Measurements from ENCODE around the gene PWWP2A.

Gene PWWP2A

DNA sequence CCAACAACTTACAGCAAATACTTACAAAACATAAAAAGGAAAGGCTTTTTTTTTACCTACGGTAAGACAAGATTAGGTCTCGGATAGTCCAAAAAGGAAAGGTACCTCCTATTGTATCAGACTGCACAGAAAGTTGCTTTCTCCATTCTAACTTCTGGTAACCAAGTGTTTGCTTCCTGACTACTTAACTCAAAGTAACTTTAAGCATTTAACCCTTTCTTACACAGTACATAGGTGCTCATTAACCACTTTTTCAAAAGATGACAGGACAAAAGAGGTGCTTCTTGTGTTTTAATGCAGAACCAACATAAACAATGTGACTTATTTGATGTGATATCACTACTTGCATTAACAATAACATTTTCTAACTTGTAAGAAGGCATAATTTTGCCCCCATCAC, 23.1 kb downstream of the PWWP2A start:
- no peaks in the 10 kb centered on the region for H3K27me3 ChIP-seq (ENCODE audit: control insufficient read depth in 5 of 5, insufficient read depth in 4 of 5, low read length in 5 of 5)
- no peak overlapping the region for H3K9ac ChIP-seq (ENCODE audit: low read length in 5 of 5)
- peaks cover 10 to 22% (median 20%) of the 10 kb centered on the region in 5 donors for H3K36me3 ChIP-seq (ENCODE audit: control insufficient read depth in 5 of 5, insufficient read depth in 5 of 5, low read length in 5 of 5)
- peaks cover 0 to 11% (median 0%) of the 10 kb centered on the region in 5 donors for H3K4me1 ChIP-seq (ENCODE audit: control insufficient read depth in 5 of 5, insufficient read depth in 5 of 5, low read length in 5 of 5)
- H3K4me3 ChIP-seq (ENCODE audit: low read depth in 1 of 5, low read length in 5 of 5): no peak overlapping the region
- H3K9me3 ChIP-seq (ENCODE audit: control insufficient read depth in 5 of 5, low read length in 5 of 5): no peaks in the 10 kb centered on the region
- H3K27ac ChIP-seq (ENCODE audit: low read depth, low read length): no peak overlapping the region

- H3K9me3 ChIP-seq (ENCODE audit: control insufficient read depth in 5 of 5, low read length in 5 of 5): no peaks in the 10 kb centered on the region
Measured at GRCh38 chr5:160092960-160093707, 26.1 kb downstream of the PWWP2A start.

DNA sequence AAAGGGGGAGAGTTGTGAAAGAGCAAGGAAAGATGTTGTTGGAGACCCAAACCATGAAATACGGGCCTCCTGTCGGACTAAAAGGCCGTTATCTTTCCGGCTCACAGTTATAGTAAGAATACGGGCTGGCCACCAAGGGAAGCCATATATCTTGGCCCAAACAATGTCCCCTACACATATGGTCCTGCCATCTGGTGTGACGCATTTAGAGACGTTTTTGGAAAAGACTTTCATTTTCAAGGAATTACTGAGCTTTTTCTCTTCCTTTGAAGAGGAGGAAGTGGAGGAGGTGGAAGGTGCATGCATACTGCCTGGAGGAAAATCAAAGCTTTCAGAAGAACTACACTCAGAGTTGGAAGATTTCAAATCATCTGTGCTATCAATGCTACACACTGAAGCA, 26.7 kb downstream of the PWWP2A start:
- H3K4me1 ChIP-seq (ENCODE audit: control insufficient read depth in 5 of 5, insufficient read depth in 5 of 5, low read length in 5 of 5): no peaks in the 10 kb centered on the region
- no peaks in the 10 kb centered on the region for H3K27me3 ChIP-seq (ENCODE audit: control insufficient read depth in 5 of 5, insufficient read depth in 4 of 5, low read length in 5 of 5)
- peaks cover 10 to 20% (median 19%) of the 10 kb centered on the region in 5 donors for H3K36me3 ChIP-seq (ENCODE audit: control insufficient read depth in 5 of 5, insufficient read depth in 5 of 5, low read length in 5 of 5)
- H3K9me3 ChIP-seq (ENCODE audit: control insufficient read depth in 5 of 5, low read length in 5 of 5): no peaks in the 10 kb centered on the region
- H3K4me3 ChIP-seq (ENCODE audit: low read depth in 1 of 5, low read length in 5 of 5): no peak overlapping the region
- no peak overlapping the region for H3K9ac ChIP-seq (ENCODE audit: low read length in 5 of 5)
- no peak overlapping the region for H3K27ac ChIP-seq (ENCODE audit: low read depth, low read length)

More at GRCh38 chr5:160092960-160093707, 26.1 kb downstream of the PWWP2A start:
- no peak overlapping the region for H3K9ac ChIP-seq (ENCODE audit: low read length in 5 of 5)
- no peaks in the 10 kb centered on the region for H3K27me3 ChIP-seq (ENCODE audit: control insufficient read depth in 5 of 5, insufficient read depth in 4 of 5, low read length in 5 of 5)
- H3K27ac ChIP-seq (ENCODE audit: low read depth, low read length): no peak overlapping the region
- H3K4me1 ChIP-seq (ENCODE audit: control insufficient read depth in 5 of 5, insufficient read depth in 5 of 5, low read length in 5 of 5): peaks cover 0 to 4% (median 0%) of the 10 kb centered on the region in 5 donors
- H3K4me3 ChIP-seq (ENCODE audit: low read depth in 1 of 5, low read length in 5 of 5): no peak overlapping the region
- peaks cover 10 to 20% (median 19%) of the 10 kb centered on the region in 5 donors for H3K36me3 ChIP-seq (ENCODE audit: control insufficient read depth in 5 of 5, insufficient read depth in 5 of 5, low read length in 5 of 5)

DNA sequence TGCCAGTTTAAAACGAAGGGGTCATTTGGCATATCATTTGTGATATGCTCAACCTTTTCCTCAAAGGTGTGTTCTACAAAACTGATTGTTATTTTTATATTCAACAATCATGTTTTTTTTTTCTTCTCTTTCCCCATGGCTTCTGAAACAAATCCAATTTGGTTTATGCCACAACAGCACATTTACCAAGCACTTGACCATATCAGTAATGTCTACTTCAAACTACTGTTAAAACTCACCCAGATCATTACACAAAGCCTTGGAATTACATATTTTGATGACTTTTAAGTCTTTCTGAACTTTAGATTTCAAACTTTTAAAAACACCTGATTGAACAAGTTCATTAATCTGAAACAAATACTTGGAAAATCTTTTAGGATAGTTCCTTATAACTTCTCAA, 29.2 kb downstream of the PWWP2A start:
- H3K9ac ChIP-seq (ENCODE audit: low read length in 5 of 5): no peak overlapping the region
- H3K4me1 ChIP-seq (ENCODE audit: control insufficient read depth in 5 of 5, insufficient read depth in 5 of 5, low read length in 5 of 5): no peaks in the 10 kb centered on the region
- H3K36me3 ChIP-seq (ENCODE audit: control insufficient read depth in 5 of 5, insufficient read depth in 5 of 5, low read length in 5 of 5): peaks cover 10 to 20% (median 19%) of the 10 kb centered on the region in 5 donors
- no peak overlapping the region for H3K4me3 ChIP-seq (ENCODE audit: low read depth in 1 of 5, low read length in 5 of 5)
- no peak overlapping the region for H3K27ac ChIP-seq (ENCODE audit: low read depth, low read length)
- no peaks in the 10 kb centered on the region for H3K9me3 ChIP-seq (ENCODE audit: control insufficient read depth in 5 of 5, low read length in 5 of 5)
- H3K27me3 ChIP-seq (ENCODE audit: control insufficient read depth in 5 of 5, insufficient read depth in 4 of 5, low read length in 5 of 5): no peaks in the 10 kb centered on the region

DNA sequence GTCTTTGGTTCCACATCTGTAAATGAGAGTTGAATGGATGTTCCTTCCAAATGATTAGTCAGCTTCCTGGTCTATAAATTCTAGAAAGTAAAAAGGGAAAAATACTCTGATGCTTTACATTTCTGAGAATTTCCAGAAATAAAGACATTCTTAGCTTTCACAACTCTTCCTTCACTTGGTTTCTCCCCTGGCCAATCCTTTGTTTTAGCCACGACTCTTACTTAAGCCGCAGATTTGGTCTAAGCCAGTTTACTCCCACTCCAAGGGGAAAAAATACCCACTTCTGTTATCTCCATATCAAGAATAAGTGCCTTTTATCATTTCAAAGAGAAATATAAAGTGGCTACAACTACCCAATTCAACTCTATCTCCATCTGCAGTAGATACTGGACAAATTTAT, 29.7 kb downstream of the PWWP2A start:
- H3K9me3 ChIP-seq (ENCODE audit: control insufficient read depth in 5 of 5, low read length in 5 of 5): no peaks in the 10 kb centered on the region
- no peak overlapping the region for H3K4me3 ChIP-seq (ENCODE audit: low read depth in 1 of 5, low read length in 5 of 5)
- no peak overlapping the region for H3K9ac ChIP-seq (ENCODE audit: low read length in 5 of 5)
- no peaks in the 10 kb centered on the region for H3K27me3 ChIP-seq (ENCODE audit: control insufficient read depth in 5 of 5, insufficient read depth in 4 of 5, low read length in 5 of 5)
- no peak overlapping the region for H3K27ac ChIP-seq (ENCODE audit: low read depth, low read length)
- H3K36me3 ChIP-seq (ENCODE audit: control insufficient read depth in 5 of 5, insufficient read depth in 5 of 5, low read length in 5 of 5): peaks cover 10 to 20% (median 19%) of the 10 kb centered on the region in 5 donors
- no peaks in the 10 kb centered on the region for H3K4me1 ChIP-seq (ENCODE audit: control insufficient read depth in 5 of 5, insufficient read depth in 5 of 5, low read length in 5 of 5)

DNA sequence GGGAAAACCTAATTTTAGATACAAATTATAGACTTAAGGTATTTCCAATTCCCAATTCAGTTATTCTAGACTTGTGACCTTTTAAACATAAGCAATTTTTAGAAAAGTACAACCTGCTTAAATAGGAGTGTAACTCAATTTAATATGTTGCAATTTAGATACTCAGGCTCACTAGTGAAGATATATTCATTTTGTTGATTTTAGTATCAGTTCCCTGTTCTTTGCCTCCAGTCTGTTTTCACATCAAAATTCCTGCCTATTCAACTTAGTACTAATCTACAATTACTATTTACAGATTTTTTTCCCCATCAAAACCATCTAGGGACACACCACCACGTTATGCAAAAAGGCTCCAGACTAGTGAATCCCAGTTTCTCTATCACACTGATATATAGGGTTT, 30.4 kb downstream of the PWWP2A start:
- no peak overlapping the region for H3K9ac ChIP-seq (ENCODE audit: low read length in 5 of 5)
- no peaks in the 10 kb centered on the region for H3K9me3 ChIP-seq (ENCODE audit: control insufficient read depth in 5 of 5, low read length in 5 of 5)

DNA sequence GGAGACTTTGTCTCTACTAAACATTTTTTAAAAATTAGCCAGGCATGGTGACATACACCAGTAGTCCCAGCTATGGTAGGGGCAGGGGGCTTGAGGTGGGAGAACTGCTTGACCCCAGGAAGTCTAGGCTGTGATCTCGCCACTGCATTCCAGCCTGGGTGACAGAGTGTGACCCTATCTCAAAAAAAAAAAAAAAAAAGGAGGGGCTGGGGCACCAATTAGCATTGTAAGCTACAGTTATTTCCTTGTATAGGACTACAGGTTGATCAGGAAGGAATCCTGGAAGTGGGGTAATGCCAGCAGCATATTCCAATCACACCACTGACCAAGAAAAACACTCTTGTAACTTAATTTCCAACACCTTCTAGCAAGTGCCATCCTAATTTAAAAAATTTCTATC, 32.1 kb downstream of the PWWP2A start:
- H3K27ac ChIP-seq (ENCODE audit: low read depth, low read length): no peak overlapping the region
- H3K9ac ChIP-seq (ENCODE audit: low read length in 5 of 5): no peak overlapping the region
- no peak overlapping the region for H3K4me3 ChIP-seq (ENCODE audit: low read depth in 1 of 5, low read length in 5 of 5)
- no peaks in the 10 kb centered on the region for H3K9me3 ChIP-seq (ENCODE audit: control insufficient read depth in 5 of 5, low read length in 5 of 5)
- peaks cover 0 to 4% (median 2%) of the 10 kb centered on the region in 5 donors for H3K36me3 ChIP-seq (ENCODE audit: control insufficient read depth in 5 of 5, insufficient read depth in 5 of 5, low read length in 5 of 5)
- H3K27me3 ChIP-seq (ENCODE audit: control insufficient read depth in 5 of 5, insufficient read depth in 4 of 5, low read length in 5 of 5): no peaks in the 10 kb centered on the region
- H3K4me1 ChIP-seq (ENCODE audit: control insufficient read depth in 5 of 5, insufficient read depth in 5 of 5, low read length in 5 of 5): peaks cover 0 to 7% (median 0%) of the 10 kb centered on the region in 5 donors

More for the DNA sequence above, 30.4 kb downstream of the PWWP2A start:
- Histone ChIP-seq H3K4me3 (ENCODE audit: low read depth in 1 of 5, low read length in 5 of 5) (no peak overlapping the region), H3K27me3 (ENCODE audit: control insufficient read depth in 5 of 5, insufficient read depth in 4 of 5, low read length in 5 of 5) (no peaks in the 10 kb centered on the region), H3K27ac (ENCODE audit: low read depth, low read length) (no peak overlapping the region), H3K36me3 (ENCODE audit: control insufficient read depth in 5 of 5, insufficient read depth in 5 of 5, low read length in 5 of 5) (peaks cover 10 to 20% (median 18%) of the 10 kb centered on the region in 5 donors), H3K4me1 (ENCODE audit: control insufficient read depth in 5 of 5, insufficient read depth in 5 of 5, low read length in 5 of 5) (no peaks in the 10 kb centered on the region)

DNA sequence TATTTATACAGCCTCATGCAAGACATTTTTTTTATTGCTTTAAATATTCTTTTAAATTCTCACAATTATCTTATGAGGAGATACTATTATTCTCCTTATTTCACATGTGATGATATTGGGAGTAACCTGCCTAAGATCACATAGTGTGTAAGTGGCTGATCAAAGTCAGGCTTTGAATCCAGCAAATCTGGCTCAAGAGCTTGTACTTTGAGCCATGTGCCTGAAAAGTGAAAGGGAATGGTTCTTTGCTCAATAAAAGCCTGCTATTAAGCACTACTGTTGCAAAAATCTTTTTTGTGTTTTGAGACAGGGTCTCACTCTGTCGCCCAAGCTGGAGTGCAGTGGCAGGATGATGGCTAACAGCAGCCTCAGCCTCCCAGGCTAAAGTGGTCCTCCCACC, 35.1 kb downstream of the PWWP2A start:
- no peaks in the 10 kb centered on the region for H3K27me3 ChIP-seq (ENCODE audit: control insufficient read depth in 5 of 5, insufficient read depth in 4 of 5, low read length in 5 of 5)
- peaks cover 0 to 3% (median 0%) of the 10 kb centered on the region in 5 donors for H3K36me3 ChIP-seq (ENCODE audit: control insufficient read depth in 5 of 5, insufficient read depth in 5 of 5, low read length in 5 of 5)
- peaks cover 0 to 7% (median 0%) of the 10 kb centered on the region in 5 donors for H3K4me1 ChIP-seq (ENCODE audit: control insufficient read depth in 5 of 5, insufficient read depth in 5 of 5, low read length in 5 of 5)
- H3K9me3 ChIP-seq (ENCODE audit: control insufficient read depth in 5 of 5, low read length in 5 of 5): no peaks in the 10 kb centered on the region
- no peak overlapping the region for H3K9ac ChIP-seq (ENCODE audit: low read length in 5 of 5)
- H3K4me3 ChIP-seq (ENCODE audit: low read depth in 1 of 5, low read length in 5 of 5): no peak overlapping the region
- H3K27ac ChIP-seq (ENCODE audit: low read depth, low read length): no peak overlapping the region

DNA sequence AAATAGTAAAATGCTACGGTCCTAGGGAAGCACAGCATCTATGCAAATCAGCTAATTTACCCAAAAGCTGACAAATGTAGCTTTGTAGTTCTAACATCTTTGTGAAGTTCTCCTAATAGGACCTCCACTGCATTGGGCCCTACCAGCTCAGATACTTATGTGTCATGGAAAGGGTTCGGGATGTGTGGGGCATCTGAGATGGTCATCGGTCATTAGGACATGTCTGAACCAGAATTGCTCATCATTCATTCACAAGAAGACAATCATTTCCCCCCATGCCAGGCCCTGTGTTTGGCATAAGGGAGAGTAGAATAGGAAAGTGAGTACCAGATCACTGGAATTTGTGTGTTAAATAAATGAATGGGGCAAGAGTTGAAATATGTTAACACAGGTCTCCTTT, 35.7 kb downstream of the PWWP2A start:
- H3K9me3 ChIP-seq (ENCODE audit: control insufficient read depth in 5 of 5, low read length in 5 of 5): no peaks in the 10 kb centered on the region

DNA sequence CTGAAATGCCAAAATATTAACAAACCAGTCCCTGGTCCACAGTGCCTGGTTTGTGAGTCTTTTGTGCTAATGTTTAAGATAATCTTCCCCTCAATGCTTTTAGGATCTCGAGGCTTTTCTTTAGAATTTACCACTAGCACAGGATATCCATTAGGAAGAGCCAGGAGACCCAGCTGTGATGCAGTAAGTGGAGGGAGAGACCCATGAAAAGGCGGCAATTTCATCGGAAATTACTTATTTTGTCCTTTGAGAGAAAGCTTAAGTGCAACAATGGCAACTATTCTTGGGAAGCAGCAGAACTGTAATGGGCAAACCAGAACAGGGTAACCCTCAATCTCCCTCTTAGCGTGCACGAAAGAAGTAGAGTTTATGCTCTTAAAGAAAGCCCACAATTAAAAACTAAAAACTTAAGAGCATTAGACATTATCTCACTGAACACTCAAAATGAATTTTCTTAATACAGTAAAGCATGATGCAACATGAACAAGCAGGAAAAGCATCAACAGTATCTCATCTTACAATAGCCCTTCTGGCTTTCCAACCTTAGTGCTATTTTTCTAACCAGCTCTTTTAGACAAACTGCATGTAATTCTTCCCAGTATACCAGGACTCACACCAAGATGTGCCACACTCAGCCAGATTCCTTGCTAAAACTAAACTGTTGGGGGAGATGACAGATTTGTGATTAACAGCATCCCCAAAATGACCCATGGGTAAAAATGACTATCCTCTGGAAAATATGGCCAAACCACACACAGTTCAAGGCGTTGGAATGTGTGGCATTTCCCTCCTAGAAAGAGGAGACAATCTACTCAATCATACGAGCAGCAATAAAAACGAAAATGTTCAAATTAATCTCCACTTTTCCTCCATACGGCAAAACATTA, 36.4 kb downstream of the PWWP2A start:
- no peaks in the 10 kb centered on the region for H3K27me3 ChIP-seq (ENCODE audit: control insufficient read depth in 5 of 5, insufficient read depth in 4 of 5, low read length in 5 of 5)
- H3K9ac ChIP-seq (ENCODE audit: low read length in 5 of 5): no peak overlapping the region
- no peak overlapping the region for H3K4me3 ChIP-seq (ENCODE audit: low read depth in 1 of 5, low read length in 5 of 5)
- H3K27ac ChIP-seq (ENCODE audit: low read depth, low read length): no peak overlapping the region
- no peaks in the 10 kb centered on the region for H3K9me3 ChIP-seq (ENCODE audit: control insufficient read depth in 5 of 5, low read length in 5 of 5)
- H3K36me3 ChIP-seq (ENCODE audit: control insufficient read depth in 5 of 5, insufficient read depth in 5 of 5, low read length in 5 of 5): peaks cover 7 to 15% (median 9%) of the 10 kb centered on the region in 5 donors
- H3K4me1 ChIP-seq (ENCODE audit: control insufficient read depth in 5 of 5, insufficient read depth in 5 of 5, low read length in 5 of 5): peaks cover 0 to 7% (median 0%) of the 10 kb centered on the region in 5 donors

More for the DNA sequence above, 35.7 kb downstream of the PWWP2A start:
- Histone ChIP-seq H3K27me3 (ENCODE audit: control insufficient read depth in 5 of 5, insufficient read depth in 4 of 5, low read length in 5 of 5) (no peaks in the 10 kb centered on the region), H3K4me1 (ENCODE audit: control insufficient read depth in 5 of 5, insufficient read depth in 5 of 5, low read length in 5 of 5) (peaks cover 0 to 7% (median 0%) of the 10 kb centered on the region in 5 donors), H3K36me3 (ENCODE audit: control insufficient read depth in 5 of 5, insufficient read depth in 5 of 5, low read length in 5 of 5) (peaks cover 2 to 9% (median 6%) of the 10 kb centered on the region in 5 donors), H3K4me3 (ENCODE audit: low read depth in 1 of 5, low read length in 5 of 5) (no peak overlapping the region), H3K27ac (ENCODE audit: low read depth, low read length) (no peak overlapping the region), H3K9ac (ENCODE audit: low read length in 5 of 5) (no peak overlapping the region)

Measured in subcutaneous abdominal adipose tissue (tissue), 5 donors.